HG03095 (cell line): ENCODE data around the gene CLEC11A.
"Not testable (repeated sequence)": the region's sequence is repeated elsewhere in the genome, so short reads cannot be mapped to it uniquely, and the experiment has no call there.

Experiments
- ATAC-seq: cut with Tn5 transposase; IDR thresholded peaks from one replicate; pipeline ENCODE4 v1.9.1; 2021; ENCODE audit warnings: moderate library complexity; ENCODE audit not compliant: unreplicated experiment

Gene CLEC11A

DNA sequence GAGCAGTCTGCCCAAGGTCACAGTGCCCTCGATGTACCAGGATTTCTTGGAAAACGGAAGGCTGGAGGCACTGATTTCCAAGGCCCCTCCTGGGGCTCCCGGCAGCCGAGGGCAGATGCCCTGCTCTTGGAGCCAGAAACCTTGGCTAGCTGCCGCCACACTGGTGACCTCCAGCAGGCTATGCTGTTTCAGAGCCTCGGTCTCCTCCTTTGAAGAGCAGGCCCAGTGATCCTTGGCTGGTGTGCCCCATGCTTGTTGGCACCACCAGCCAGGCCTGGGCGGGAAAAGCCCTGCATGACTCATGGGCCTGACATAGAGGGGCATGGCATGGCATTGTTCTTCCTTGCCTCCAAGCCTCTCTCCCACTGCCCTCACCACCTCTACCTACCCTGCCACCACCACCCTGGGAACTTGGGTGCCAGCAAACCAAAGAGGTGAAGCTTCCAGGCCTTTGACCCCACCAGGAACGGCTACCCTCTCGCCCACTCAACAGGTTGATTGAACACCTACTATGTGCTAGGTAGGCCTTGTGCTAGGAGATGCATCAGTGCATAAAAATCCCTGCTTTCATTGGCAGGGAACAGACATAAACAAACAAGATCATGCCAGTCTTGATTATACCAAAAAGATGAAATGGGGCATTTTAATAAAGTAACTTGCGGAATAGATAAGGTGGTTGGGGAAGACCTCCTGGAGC, 1.6 kb upstream of the CLEC11A start:
- ATAC-seq, result no peak

DNA sequence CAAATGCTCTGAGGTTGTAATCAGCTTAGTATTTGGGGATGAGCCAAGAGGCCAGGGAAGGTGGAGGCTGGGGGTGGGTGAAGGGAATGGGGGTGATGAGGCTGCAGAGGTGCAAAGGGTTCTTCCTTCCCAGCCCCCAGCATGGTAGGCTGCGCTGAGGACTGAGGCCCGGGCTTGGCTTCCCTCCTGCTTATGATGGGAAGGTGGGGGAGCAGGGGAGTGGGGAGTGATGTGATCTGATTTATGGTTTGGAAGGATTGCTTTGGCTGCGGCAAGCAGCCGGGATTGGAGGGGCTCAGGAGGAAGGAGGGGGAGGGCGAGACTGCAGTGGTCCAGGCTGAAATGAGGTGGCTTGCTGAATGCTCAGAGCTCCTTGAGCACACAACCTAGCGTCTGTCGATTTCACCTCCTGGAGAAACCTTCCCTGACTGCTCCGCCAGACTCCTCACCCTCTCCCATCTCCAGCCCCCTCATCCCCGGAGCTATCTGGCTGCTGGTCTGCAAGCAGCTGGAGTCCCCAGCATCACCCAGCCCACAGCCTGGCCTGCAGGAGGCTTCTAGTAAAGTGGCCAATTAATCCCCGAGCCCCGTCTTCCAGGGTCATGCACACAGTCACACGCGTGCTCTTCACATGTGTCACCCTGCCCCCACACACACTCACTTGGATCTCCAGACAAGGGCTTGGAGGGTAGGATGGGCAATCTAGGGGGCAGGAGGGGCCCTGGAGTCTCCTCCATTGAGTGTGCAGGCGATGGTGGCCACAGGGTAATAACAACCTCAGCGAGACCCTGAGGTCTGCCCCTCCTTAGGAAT, 757 bp upstream of the CLEC11A start:
- no peak for ATAC-seq

DNA sequence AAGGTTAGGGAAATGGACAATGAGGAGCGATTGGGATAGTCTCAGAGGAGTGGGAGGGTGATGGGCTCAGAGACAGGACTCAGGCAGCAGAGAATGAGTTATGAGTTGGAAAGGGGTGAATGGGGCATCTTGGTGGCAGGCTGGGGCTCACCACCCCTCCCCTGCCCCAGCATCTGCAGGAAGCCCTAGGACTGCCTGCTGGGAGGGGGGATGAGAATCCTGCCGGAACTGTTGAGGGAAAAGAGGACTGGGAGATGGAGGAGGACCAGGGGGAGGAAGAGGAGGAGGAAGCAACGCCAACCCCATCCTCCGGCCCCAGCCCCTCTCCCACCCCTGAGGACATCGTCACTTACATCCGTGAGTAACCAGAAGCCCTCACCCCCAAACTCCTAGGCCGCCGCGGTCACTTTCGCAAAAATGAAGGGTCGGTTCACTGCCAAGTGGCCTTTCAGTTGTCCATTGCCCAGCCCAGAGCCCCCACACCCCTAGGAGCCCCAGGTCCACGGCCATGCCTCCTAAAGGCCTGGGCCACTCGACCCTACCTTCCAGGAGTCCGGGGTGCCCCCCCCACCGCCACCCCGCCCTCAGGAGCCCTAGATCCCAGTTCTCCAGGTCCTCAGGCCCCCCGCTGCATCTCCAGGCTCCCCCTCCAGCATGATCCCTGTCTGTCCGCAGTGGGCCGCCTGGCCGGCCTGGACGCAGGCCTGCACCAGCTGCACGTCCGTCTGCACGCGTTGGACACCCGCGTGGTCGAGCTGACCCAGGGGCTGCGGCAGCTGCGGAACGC, 764 bp downstream of the CLEC11A start:
- no peak for ATAC-seq

DNA sequence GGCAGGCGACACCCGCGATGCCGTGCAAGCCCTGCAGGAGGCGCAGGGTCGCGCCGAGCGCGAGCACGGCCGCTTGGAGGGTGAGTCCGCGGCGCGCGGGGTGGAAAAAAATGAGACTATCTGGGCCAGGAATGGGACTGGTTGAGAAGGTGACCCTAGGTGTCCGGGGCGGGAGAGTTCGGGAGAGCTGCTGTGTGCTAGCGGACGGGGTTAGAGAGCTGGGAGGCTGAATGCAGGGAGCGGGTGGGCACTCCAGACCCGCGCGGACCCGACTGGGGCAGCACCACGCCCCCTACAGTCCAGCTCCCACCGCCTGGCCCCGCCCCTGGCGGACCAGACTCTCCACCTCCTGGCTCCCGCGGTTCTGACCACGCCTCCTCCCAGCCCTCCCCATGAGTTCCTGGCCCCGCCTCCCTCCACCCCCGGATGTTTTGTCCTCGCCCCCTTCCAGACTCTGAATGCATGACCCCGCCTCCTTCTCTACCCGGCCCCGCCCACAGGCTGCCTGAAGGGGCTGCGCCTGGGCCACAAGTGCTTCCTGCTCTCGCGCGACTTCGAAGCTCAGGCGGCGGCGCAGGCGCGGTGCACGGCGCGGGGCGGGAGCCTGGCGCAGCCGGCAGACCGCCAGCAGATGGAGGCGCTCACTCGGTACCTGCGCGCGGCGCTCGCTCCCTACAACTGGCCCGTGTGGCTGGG, 1.5 kb downstream of the CLEC11A start:
- ATAC-seq, result peak; percentile 60

DNA sequence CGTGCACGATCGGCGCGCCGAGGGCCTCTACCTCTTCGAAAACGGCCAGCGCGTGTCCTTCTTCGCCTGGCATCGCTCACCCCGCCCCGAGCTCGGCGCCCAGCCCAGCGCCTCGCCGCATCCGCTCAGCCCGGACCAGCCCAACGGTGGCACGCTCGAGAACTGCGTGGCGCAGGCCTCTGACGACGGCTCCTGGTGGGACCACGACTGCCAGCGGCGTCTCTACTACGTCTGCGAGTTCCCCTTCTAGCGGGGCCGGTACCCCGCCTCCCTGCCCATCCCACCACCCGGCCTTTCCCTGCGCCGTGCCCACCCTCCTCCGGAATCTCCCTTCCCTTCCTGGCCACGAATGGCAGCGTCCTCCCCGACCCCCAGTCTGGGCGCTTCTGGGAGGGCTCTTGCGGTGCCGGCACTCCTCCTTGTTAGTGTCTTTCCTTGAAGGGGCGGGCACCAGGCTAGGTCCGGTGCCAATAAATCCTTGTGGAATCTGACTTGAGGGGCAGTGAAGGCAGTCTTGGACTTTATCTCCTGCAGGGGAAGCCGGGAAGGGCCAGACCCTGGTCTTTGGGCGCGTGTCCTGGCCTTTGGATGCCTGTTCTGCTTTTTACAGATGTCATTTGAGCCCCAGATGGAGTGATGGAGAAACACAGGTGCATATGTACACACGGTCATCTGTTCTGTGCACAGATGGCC, 2.2 kb downstream of the CLEC11A start:
- ATAC-seq, result peak; percentile 11

- ATAC-seq, result no peak
Measured at GRCh38 chr19:50725911-50726230, 2.7 kb downstream of the CLEC11A start.

DNA sequence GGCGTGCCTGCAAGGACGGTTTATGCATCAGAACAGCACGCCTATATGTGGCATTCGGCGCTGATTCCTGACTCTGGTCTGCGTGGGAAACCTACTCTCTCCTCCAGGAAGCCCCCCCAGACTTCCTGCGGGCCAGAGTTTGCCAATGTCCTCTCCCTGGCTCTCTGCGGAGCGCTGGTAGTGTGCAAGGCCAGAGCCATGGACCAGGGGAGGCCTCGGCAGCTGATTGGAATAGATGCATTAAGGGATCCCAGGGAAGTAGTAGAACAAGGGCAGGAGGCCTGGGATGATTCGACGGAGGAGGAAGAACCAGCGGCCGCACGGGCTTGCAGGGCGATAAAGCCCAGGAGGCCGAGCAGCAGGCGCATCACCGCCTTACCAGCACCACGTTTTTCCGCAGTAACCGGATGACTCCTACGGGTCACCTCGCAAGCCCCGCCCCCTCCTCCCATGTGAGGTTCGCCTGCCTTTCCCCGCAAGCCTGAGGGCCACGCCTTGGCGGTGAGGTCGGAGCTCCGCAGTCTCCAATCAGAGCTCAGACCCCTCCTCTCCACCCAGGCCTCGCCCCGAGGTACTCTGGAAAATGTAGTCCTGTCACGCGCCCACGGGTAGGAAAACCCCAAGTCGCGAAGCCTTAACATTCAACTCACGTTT, 5.0 kb downstream of the CLEC11A start:
- ATAC-seq, result no peak

DNA sequence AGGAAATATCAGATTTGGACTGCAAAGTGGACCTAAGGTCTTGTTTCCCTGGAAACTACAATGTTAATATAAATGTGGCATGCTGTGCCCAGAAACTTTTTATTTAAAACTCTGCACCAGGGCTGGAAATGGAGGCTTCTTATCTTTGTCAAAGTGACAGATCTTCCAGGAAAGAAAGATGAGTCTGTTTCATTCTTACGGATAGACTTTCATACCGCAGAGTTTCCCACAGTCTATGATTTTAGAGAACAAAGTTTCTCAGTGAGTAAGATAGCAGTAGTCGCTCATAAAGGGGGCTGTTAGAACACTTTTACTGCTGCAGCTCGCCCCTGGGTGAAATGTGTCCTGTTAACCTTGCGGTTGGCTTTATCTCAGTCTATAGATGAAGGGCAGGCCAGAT, 6.7 kb downstream of the CLEC11A start:
- ATAC-seq, result no peak

GRCh38 chr19:50735869-50736268, 12.7 kb downstream of the CLEC11A start:
- no peak for ATAC-seq

GRCh38 chr19:50736338-50736737, 13.2 kb downstream of the CLEC11A start:
- ATAC-seq, result no peak

DNA sequence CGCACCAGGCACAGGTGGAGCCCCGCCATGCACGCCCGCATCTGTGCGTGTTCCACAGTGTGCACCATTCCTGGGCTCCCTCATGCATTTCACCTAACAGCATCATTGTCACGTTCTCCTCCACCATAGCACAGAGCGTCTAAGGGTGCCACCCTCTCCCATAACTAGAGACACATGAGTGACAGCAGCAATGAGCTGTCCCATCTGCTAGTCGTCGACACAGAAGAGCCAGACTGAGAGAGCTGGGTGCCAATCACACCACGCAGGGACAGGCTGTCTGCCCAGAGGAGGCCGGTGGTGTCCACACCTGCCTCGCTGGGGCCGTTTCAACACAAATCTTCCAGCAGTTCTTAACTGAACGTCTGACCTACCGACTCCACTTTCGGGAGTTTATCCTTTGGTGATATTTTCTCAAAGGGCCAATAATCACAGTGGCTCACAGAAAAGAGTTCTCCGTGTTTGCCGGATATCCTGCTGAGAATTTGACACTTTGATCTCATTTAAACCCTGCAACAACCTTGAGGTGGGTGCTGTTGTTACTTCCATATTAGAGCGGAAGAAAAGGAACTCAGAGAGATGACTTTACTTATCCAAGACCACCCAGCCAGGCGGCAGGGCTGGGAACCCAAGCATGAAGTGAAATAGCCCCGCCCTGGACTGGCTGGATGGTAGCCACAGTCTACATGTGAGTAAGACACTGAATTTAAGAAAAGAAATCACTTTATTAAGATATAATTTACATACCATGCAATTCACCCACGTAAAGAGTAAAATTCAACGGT, 16.2 kb downstream of the CLEC11A start:
- ATAC-seq, result no peak

- no peak for ATAC-seq
Measured at GRCh38 chr19:50739914-50740426, 16.8 kb downstream of the CLEC11A start.

DNA sequence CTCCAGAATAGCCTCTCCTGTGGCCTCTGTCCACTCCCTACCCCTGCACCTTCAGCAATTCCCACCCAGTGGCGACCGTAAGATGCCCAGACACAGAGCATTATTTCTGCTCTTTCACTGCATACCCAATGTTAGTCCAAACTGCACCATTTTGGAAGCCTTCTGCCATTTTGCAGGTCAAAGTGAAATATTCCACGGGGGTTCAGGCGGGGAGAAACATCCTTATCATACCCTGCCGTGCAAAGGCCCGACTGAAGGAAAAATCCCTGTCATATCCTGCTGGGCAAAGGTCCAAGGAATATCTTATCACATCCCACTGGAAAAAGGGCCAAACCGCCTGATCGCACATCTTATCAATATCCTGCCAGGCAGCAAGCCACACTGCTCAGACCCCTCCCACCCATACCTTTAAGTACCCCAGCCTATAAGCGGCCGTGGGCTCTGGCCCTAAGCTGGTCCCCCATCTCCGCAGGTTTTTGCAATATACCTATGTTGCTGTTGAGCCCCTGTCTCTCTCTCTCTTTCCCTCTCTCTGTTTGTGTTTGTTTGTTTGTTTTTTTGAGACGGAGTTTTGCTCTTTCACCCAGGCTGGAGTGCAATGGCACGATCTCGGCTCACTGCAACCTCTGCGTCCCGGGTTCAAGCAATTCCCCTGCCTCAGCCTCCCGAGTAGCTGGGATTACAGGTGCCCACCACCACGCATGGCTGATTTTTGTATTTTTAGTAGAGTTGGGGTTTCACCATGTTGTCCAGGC, 18.2 kb downstream of the CLEC11A start:
- ATAC-seq, result no peak

- no peak for ATAC-seq
Measured at GRCh38 chr19:50743537-50743936, 20.4 kb downstream of the CLEC11A start.

GRCh38 chr19:50745221-50745620, 22.1 kb downstream of the CLEC11A start:
- no peak for ATAC-seq

DNA sequence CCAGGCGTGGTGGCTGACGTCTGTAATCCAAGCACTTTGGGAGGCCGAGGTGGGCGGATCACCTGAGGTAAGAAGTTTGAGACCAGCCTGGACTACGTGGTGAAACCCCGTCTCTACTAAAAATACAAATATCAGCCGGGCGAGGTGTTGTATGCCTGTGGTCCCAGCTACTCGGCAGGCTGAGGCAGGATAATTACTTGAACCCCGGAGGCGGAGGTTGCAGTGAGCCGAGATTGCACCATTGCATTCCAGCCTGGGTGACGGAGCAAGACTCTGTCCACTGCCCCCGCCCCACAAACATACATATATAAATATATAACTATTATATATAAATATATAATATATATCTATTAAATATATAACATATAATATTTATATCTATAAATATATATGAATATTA, 24.0 kb downstream of the CLEC11A start:
- not testable (repeated sequence) for ATAC-seq

DNA sequence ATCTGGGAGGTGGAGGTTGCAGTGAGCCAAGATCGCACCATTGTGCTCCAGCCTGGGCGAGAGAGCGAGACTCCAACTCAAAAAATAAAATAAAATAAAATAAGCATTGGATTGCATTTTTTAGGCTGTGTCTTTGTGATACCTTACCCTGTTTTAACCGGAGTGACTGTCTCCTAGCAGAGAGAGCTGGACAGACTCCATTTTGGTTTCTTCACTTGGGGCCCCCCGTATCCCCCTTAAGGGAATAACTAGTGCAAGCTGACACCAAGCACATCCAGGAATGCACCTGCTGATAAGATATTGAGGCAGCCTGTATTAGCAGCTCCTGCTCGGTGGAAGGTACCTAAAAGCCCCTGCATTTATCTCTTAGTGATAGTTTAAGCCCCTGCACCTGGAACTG, 26.3 kb downstream of the CLEC11A start:
- no peak for ATAC-seq

DNA sequence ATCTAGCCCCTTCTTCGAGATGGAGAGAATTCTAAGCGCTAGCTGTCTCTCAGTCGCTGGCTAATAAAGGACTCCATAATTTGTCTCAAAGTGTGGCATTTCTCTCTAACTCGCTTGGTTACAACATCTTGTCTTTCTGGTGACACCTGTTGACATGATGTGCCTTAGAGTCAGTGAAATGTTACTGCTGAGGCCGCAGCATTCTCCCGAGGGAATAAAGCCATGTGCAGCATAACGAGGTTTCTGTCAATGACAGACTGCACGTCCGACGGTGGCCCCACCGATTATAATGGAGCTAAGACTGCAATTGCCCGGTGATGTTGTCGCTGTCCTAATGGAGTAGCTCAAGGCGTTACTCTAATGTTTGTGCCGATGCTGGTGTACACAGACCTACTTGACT, 26.8 kb downstream of the CLEC11A start:
- no peak for ATAC-seq
